Measurements from ENCODE around the gene MVK. TPM values are rescaled to one million over a fixed set of nuclear protein-coding genes. Genes with fewer than 3 reads are reported as not detected.

The MVK gene
- total RNA-seq, 2 donors from 2014 or later, result 13.4 to 54.1 TPM

DNA sequence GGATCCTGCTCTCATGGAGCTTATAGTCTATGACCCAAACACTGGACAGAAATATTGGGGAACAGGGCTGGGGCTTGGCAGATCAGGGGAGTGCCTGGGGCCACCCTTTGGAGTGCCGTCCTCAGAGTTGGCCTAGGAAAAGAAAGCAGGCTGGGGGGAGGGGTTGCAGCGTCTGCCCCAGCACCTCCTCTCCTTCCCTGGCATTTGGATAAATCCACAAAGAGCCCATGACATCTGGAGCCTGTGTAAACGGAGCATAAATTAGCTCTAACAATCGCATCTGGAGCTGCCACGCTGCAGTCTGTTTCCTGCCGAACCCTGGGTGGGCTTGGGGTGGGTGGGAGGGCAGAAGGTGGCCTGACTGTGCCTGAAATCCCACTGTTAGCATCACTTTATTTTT lies 63.8 kb downstream of the MVK start:
- TF ChIP-seq POLR2AphosphoS5 (IDR thresholded peaks at IDR 0.05) (no peak), POLR2A (IDR thresholded peaks at IDR 0.05) (no peak)
- TF ChIP-seq, protein P1, sequence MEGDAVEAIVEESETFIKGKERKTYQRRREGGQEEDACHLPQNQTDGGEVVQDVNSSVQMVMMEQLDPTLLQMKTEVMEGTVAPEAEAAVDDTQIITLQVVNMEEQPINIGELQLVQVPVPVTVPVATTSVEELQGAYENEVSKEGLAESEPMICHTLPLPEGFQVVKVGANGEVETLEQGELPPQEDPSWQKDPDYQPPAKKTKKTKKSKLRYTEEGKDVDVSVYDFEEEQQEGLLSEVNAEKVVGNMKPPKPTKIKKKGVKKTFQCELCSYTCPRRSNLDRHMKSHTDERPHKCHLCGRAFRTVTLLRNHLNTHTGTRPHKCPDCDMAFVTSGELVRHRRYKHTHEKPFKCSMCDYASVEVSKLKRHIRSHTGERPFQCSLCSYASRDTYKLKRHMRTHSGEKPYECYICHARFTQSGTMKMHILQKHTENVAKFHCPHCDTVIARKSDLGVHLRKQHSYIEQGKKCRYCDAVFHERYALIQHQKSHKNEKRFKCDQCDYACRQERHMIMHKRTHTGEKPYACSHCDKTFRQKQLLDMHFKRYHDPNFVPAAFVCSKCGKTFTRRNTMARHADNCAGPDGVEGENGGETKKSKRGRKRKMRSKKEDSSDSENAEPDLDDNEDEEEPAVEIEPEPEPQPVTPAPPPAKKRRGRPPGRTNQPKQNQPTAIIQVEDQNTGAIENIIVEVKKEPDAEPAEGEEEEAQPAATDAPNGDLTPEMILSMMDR (IDR thresholded peaks at IDR 0.05), result no peak
- 14% methylated on average over 6 of the region's 6 CpGs for WGBS
- H3K27ac ChIP-seq, result no peak overlapping the region
- intact Hi-C loops (cut with DNase I), result no loop called here
- H3K27me3 ChIP-seq (replicated peaks; ENCODE audit: insufficient read depth), result no peaks in the 10 kb centered on the region
- H3K4me3 ChIP-seq, result no peak overlapping the region
- no peaks in the 10 kb centered on the region for H3K9me3 ChIP-seq
- DNase-seq (ENCODE audit: low spot score), result no peak
- no peaks in the 10 kb centered on the region for H3K4me1 ChIP-seq (replicated peaks)
- H3K36me3 ChIP-seq, result no peaks in the 10 kb centered on the region

DNA sequence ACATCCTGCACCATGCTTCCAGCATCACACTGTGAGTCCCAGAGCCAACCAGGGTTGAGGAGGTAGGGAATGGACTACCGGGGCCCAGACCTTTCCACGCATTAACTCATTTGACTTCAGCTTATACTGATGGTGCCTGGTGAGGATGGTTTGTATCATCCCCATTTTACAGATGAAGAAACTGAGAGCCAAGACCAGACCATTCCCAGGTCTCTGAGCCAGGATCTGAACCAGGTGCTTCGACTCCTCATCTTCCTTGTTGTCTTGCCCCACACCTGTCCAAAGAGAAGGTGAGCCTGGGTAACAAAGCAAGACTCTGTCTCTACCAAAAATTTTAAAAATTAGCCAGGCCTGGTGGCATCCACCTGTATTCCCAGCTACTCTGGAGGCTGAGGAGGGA lies 64.4 kb downstream of the MVK start:
- TF ChIP-seq, protein P1 (IDR thresholded peaks at IDR 0.05), result no peak
- H3K27me3 ChIP-seq (replicated peaks; ENCODE audit: insufficient read depth), result no peaks in the 10 kb centered on the region
- DNase-seq (ENCODE audit: low spot score), result no peak
- H3K27ac ChIP-seq, result no peak overlapping the region
- 70% methylated on average over 3 of the region's 3 CpGs for WGBS
- intact Hi-C loops (cut with DNase I), result no loop called here
- H3K9me3 ChIP-seq, result no peaks in the 10 kb centered on the region
- no peaks in the 10 kb centered on the region for H3K4me1 ChIP-seq (replicated peaks)
- H3K4me3 ChIP-seq, result no peak overlapping the region
- H3K36me3 ChIP-seq, result no peaks in the 10 kb centered on the region

GRCh38 chr12:109638735-109639134 lies 65.1 kb downstream of the MVK start:
- Histone ChIP-seq H3K4me1 (replicated peaks) (no peaks in the 10 kb centered on the region), H3K27me3 (replicated peaks; ENCODE audit: insufficient read depth) (no peaks in the 10 kb centered on the region), H3K9me3 (no peaks in the 10 kb centered on the region), H3K36me3 (no peaks in the 10 kb centered on the region), H3K27ac (no peak overlapping the region), H3K4me3 (no peak overlapping the region)
- no peak for TF ChIP-seq POLR2AphosphoS5 (IDR thresholded peaks at IDR 0.05)
- TF ChIP-seq POLR2A (IDR thresholded peaks at IDR 0.05), result no peak
- TF ChIP-seq, protein P1 (IDR thresholded peaks at IDR 0.05), result no peak
- DNase-seq (ENCODE audit: low spot score), result no peak
- 67% methylated on average over 4 of the region's 4 CpGs for WGBS
- intact Hi-C loops (cut with DNase I), result no loop called here

GRCh38 chr12:109639151-109639872 lies 65.7 kb downstream of the MVK start:
- Histone ChIP-seq H3K36me3 (no peaks in the 10 kb centered on the region), H3K4me3 (no peak overlapping the region), H3K4me1 (replicated peaks) (no peaks in the 10 kb centered on the region), H3K9me3 (no peaks in the 10 kb centered on the region), H3K27me3 (replicated peaks; ENCODE audit: insufficient read depth) (no peaks in the 10 kb centered on the region), H3K27ac (no peak overlapping the region)
- 85% methylated on average over 10 of the region's 10 CpGs for WGBS
- intact Hi-C loops (cut with DNase I), result no loop called here
- no peak for DNase-seq (ENCODE audit: low spot score)
- TF ChIP-seq POLR2A (IDR thresholded peaks at IDR 0.05) (no peak), POLR2AphosphoS5 (IDR thresholded peaks at IDR 0.05) (no peak)
- TF ChIP-seq, protein P1 (IDR thresholded peaks at IDR 0.05), result no peak

- Histone ChIP-seq H3K27ac (no peak overlapping the region), H3K27me3 (replicated peaks; ENCODE audit: insufficient read depth) (no peaks in the 10 kb centered on the region), H3K9me3 (no peaks in the 10 kb centered on the region), H3K4me1 (replicated peaks) (no peaks in the 10 kb centered on the region), H3K36me3 (no peaks in the 10 kb centered on the region), H3K4me3 (no peak overlapping the region)
- intact Hi-C loops (cut with DNase I), result no loop called here
- 64% methylated on average over 3 of the region's 3 CpGs for WGBS
- TF ChIP-seq, protein P1 (IDR thresholded peaks at IDR 0.05), result no peak
- no peak for TF ChIP-seq POLR2A (IDR thresholded peaks at IDR 0.05)
- TF ChIP-seq POLR2AphosphoS5 (IDR thresholded peaks at IDR 0.05), result no peak
- DNase-seq (ENCODE audit: low spot score), result no peak
Measured at GRCh38 chr12:109640961-109641360, 67.4 kb downstream of the MVK start.
